Skeletal muscle cell (primary cell): ENCODE data around the gene LDB3.

ENCODE experiments used
- DNase-seq: peaks from one replicate; pipeline ENCODE4 v3.0.0-alpha.2; 2010; ENCODE audit warnings: low read depth
- H3K4me3 ChIP-seq: 2 replicates; pipeline ENCODE4 v1.5.1; 2011; ENCODE audit warnings: low read depth, mild to moderate bottlenecking, control low read depth, low read length, moderate library complexity

LDB3 gene

DNA sequence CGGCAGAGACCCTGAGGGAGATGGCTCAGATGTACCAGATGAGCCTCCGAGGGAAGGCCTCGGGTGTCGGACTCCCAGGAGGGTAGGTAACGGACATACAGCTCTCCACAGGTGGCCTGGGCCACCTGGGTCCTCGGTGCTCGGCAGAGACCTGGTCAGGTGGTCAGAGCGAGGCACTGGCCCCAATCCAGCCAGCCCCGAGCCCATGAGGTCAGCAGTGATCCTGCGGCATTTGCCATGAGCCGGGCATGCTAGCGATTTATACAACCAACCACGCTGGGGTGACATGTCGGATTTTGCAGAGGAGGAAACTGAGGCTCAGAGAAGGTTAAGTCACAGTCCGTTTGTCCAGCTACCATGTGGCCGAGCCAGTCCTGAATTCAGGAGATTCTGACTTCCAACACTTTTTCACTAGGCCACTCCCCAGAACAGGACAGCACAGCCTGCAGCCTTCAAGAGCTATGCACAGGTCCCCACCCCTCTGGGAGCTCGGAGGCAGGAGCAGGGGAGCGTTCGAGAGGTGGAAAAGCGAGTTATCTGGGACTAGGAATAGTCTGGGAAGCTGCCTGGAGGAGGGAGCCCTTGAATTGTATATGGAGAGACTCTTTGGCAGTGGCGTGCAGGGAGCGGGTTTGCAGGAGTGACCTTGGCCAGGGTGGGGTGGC is 13.5 kb downstream of the LDB3 start:
- DNase-seq = no peak
- H3K4me3 ChIP-seq = no peak overlapping the region

DNA sequence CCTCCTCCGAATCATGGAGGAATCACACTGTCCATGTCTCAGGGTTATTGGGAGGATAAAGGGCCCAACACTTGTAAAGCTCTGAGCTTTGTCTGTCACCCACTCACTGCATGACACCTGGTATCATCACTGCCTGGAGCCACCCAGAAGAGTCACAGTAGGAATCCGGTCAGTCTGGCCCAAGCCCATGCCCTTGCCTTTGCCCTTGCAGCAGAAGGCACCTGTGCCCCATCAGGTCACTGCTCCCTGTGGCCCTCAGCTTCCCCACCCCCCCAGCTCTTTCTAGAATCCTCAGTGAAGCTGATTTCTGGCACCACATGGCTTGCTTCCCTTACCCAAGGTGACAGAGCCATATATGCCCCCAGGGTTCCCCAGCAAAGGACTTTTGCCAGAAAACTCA is 14.4 kb downstream of the LDB3 start:
- DNase-seq = no peak

DNA sequence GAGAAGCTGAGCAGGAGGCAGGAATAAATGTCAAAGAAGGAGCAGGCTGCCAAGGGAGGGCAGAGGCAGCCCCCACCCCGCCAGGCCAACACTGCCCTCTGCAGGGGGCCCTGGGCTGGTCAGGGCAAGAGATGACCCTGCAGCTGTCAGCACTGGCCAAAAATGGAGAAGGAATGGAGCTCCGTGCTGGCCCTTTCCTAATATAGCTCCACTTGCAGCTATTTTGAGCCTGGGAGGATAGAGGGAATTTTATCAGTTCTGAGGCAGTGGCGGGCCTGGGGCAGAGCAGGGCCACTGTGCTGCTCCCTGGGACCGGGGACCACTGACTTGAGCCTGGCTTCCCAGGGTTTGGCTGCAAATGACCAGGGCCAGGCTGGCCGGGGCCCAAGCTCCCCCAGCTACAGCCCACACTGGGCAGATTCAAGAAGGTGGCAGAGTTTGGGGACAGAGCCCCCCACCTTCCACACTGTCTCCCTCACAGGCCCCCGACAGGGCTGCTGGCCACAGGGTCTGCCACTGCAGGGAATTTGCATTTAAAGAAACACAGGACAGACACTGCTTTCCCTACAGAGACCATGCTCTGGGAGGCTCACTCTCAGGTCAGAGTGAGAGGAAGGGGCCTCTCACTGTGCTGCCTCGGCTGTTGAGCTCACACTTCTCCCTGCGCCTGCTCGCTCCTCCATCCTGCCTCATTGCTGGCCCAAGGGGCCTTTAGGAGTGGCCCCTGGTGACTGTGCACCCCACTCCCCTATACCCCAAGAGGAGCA is 16.2 kb downstream of the LDB3 start:
- no peak overlapping the region for H3K4me3 ChIP-seq
- no peak for DNase-seq

More for the DNA sequence above, 14.4 kb downstream of the LDB3 start:
- H3K4me3 ChIP-seq = no peak overlapping the region

DNA sequence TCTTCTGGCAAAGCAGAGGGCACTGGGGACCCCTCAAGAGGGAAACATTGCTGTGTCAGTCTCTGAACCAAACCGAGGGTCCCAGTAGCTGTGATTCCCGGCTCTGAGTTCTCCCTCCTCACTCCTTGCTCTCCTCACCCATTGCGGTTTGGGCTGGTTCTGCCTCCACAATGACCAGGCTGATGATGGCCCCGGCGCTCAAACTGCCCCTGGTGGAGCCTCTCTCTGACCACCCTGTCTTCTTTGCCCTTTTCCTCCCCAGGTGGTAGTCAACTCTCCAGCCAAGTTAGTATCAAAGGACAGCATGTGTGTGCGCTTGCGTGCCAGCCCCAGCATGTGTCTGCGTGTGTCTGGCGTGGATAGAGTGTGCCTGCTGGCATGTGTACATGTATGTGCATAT is 17.1 kb downstream of the LDB3 start:
- no peak for DNase-seq
- no peak overlapping the region for H3K4me3 ChIP-seq

DNA sequence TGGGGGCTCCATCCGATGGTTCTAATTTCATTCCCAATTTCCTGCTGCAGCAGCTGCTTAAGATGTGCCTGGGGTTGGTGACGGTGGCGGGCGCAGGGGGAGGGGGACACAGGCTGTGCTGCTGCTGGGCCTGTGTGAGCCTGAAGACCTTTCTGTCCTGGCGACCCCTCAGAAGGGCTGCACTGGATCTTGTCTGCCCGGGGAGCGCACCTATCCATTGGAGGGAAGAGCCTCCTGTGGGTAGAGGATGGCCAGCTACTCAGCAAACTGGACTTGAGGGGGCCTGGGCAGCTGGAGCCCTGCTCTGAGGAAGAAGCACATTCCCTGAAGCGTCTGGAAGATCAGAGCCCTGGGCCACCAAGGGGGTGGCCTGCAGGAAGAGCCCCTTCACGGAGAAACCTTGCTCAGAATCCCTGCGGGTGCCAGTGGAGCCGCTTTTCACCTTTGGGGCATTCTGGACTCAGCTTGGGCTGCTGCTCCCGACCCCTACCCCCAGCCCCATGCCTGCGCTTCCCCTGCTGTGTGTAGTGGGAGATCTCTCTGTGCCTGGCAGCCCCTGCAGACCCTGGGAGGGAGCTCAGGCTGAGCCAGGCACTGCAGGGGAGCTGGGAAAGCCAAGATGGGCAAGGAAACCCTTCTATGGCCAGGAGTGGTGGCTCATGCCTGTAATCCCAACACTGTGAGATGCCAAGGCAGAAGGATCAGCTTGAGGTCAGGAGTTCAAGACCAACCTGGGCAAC is 17.8 kb downstream of the LDB3 start:
- no peak for DNase-seq
- H3K4me3 ChIP-seq = no peak overlapping the region

DNA sequence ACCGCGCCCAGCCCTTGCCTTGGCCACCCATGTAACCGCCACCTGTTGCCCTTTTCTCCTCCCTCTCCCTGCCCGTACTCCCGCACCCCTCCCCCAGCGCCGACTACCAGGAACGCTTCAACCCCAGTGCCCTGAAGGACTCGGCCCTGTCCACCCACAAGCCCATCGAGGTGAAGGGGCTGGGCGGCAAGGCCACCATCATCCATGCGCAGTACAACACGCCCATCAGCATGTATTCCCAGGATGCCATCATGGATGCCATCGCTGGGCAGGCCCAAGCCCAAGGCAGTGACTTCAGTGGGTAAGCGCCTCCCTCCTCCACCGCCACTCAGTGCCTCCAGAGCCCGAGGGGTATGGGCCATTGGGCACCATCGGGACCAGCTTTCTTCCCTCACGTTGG is 18.7 kb downstream of the LDB3 start:
- no peak overlapping the region for H3K4me3 ChIP-seq
- no peak for DNase-seq

DNA sequence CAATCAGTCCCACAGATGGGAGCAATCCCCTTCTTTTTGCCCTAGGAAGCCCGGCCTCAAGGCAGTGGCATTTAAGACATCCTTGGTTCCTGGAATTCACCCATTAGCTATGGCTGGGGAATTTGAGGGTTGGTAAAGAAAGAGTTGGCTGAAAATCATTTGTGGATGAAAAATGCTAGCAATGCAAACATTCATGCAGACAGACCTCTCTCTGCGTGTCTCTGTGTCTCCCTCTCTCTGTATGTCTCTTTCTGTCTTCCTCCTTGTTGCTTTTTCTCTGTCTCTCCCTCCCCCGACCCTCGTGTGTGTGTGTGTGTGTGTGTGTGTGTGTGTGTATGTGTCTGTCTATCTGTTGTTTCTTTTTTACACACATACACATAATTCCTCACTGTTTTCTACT is 19.4 kb downstream of the LDB3 start:
- H3K4me3 ChIP-seq = no peak overlapping the region
- DNase-seq = no peak

DNA sequence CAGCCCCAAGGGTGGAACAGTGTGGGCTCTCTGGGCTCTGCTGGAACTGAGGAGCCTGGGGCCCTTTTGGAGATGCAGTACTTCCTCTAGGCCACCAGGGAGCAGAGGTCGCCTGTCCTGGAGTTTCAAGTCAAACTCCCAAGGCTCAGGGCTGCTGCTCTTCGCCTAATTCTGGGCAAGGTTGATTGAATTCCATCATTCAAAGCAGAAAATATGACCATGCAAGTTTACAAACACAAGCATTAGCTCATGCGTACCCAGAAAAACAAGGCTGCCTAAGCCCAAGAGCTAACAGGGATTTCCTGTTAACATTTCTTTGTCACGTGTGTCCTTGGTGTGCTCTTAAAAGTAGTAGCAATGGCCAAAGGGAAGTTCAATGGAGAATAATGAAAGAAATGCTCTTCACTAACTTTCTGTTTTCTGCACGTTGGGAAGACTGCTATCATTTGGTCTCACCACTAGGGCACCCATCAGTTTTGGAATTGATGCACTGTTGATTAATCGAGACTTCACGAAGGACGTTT is 20.1 kb downstream of the LDB3 start:
- DNase-seq = no peak
- no peak overlapping the region for H3K4me3 ChIP-seq

DNA sequence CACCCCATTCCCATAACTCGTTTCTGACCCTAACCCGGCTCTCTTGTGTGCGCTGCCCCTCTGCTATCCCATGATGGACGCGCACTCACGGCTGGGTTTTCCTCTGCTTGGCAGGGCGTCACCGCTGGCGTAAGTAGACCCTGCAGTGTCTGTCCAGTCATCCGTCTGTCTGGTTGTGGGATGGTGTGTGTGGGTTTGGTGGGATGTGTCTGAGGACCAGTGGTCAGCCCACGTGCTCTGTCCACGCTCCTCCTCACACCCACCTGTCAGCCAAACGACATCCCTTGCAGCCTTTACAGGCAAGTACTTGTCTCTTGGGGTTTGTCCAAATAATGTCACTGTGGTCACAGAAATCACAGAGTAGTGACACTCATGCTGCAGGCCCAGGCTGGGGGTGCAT is 20.8 kb downstream of the LDB3 start:
- DNase-seq = no peak
- H3K4me3 ChIP-seq = no peak overlapping the region

DNA sequence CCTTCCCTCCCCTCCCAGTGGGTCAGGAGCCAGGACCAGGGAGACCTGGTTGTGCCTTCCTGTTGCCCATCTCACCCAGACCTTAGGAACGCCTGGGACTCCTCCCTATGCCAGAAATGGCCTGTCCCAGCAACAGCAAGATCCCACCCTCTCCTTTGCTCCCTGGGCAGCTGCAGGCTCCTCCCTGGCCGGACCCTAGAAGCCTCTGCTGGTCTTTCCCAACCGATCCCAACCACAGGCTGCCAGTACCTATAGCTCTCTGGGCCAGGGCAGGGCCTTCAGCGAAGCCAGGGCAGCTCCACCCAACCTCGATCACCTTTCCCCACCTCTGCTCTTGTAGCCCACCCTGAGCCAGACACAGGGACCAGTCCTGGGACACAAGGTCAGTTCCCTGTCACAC is 21.9 kb downstream of the LDB3 start:
- H3K4me3 ChIP-seq = no peak overlapping the region
- no peak for DNase-seq

DNA sequence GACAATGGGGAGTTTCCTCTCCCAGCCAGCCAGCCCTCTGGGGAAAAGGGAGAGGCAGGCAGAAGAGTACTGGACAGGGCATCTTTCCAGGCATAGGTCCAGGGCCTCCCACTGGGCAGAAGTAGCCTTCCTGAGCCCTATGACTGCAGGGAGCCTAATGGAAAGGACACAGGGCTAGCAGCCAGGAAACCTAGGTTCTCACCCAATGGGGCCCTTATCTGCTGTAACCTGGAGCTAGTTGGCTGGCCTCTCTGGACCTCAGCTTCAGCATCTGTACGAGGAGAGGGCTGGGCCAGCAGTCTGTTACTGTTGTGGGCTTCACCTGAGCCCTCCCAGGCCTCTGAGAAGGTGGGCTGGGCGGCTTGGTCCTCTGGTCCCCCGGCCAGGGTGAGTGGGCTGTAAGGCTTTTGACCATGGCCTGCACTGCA is 22.4 kb downstream of the LDB3 start:
- no peak overlapping the region for H3K4me3 ChIP-seq
- DNase-seq = no peak

DNA sequence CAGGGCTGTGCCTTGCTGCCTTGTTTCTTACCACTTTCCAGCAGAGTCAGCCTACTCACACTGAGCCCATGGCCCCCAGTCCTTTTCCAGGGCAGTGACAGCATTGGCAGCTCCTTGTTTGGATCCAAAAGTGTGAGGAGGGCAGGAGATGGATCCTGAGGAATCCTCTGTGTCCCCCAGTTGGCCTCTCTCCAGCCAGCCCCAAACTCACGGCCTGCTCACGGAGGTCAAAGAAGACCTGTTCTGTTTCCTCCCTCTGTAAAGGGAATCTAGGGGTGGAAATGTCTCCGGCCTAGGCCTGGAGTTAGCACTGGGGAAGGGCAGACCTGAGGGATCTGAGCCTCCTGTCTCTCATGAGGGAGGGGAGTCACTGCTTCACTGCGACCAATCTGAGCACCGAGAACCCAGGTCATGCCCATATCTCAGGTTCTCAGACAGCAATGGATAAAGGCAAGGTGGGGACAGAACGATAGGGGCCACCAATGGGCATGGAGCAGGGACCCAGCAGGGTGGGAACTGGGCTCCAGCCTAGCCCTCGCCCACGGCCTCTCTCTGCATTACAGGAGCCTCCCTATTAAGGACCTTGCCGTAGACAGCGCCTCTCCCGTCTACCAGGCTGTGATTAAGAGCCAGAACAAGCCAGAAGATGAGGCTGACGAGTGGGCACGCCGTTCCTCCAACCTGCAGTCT is 23.2 kb downstream of the LDB3 start:
- H3K4me3 ChIP-seq = no peak overlapping the region
- no peak for DNase-seq

DNA sequence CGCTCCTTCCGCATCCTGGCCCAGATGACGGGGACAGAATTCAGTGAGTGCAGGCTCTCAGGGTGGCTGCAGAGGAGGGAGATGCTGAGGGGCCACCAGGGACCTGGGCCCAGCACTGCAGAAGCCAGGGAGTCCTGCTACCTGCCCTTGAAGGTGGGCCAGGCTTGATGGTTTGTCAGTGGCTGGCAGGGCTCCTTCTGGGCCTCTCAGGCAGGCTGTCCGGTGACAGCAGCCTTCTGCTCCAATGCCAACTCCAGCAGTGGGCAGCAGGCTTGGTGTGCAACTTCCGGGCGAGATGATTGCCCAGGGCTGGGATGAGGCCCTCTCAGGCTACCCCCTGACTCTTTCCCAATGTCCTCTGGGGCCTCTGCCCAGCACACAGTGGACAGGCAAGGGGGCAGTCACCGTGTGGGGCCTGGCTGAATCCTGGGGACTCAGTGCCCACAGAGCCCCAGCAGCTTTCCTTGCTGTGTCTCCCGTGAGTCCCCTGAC is 23.8 kb downstream of the LDB3 start:
- no peak overlapping the region for H3K4me3 ChIP-seq

DNA sequence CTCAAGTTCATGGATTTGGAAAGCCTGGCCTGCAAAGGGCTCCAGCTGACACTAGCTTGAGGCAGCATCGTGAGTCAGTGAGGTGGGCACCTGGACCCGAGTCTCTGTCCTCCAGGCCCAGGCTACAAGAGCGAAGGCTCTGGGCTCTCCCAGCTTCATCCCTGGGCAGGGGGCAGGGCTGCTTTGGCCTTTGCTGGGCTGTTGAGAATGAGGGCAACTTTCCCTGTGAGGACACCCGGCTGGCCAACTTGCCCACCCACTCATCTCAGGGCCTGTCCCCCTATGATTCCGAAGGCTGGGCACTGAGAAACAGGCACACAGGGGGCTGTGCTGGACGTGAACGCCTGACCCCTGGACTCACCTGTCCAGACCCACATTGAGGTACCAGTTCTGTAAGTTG is 24.4 kb downstream of the LDB3 start:
- DNase-seq = no peak
- H3K4me3 ChIP-seq = no peak overlapping the region

More for the DNA sequence above, 23.8 kb downstream of the LDB3 start:
- DNase-seq = no peak

DNA sequence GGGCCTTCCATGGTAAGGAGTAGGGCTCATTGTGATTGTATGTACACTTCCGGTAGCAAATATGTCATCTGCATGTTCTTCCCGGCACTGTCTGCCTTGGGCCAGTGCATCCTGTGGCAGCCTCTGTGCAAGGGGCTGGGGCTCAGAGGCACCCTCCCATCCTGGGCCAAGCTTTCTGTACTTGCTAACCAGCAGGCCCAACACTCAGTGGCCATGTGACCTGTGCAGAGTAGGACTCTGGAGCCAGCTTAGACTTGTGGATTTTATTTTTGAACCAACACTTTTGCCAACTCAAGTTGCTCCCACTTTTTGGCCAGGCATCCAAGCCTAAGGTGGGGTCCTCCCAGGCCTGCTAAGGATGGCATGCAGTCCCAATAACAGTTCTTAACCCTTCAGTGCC is 25.0 kb downstream of the LDB3 start:
- no peak for DNase-seq
- no peak overlapping the region for H3K4me3 ChIP-seq

DNA sequence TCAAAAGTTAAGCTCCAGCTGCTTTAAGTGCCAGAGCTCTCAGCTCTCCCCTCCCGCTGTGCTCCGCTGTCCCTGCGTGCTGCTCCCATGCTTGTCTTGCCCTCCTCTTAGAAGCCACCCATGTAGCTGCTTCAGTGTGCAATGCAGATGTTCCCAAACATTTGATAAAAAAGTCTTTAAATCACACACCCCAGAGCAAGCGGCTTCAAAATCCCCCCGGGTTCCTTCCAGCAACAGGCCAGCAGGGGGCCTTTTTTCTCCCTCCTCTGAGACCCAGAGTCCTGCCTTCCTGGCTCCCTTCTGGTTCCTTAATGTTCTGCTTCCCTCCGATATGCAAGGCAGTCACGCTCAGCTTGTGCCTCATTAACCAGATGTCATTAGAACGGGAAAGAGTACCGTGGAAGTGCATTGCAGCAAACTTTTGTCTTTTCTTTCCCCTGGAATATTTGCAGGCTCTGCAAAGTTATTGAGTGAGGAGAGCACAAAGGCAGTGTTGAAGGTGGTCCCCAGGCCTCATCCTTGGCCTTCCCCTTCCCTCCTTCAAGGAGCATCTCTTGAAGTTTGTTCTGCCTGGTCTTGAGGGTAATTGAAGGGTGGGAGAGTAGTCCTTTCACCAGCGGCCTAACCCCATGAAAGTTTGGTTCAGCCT is 25.5 kb downstream of the LDB3 start:
- no peak for DNase-seq
- H3K4me3 ChIP-seq = no peak overlapping the region

DNA sequence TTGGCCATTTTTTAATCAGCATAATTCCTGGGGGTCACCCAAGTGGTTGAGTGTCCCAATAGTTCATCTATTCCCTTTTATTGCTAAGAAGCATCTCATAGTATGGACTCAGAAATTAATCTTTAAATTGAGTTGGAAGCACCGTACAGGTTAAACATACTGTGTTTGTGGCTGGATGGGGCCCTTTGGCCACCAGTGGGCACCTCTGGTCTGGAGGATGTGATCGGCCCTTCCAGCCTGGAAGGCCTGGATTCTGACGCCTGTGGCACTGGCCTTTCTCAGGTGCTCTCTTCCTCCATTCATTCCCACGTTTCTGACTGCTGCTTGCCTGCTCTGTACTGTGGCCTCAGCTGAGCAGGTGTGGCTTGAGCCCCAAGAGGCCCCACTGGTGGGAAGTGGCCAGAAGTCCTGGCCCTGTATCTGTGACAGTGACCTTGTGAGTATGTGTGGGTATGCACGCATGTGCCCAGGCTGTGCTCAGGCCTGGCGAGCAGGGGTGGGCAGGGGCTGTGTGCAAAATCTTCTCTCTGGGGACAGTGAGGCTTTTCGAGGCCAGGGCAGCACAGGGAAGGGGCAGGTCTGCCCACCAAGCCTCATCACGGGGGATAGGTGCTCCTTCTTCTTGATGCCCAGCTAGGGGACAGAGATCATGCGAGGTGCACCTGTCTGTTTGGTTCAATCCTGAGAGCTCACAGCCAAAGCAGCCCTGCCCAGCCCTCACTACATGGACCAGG is 30.1 kb downstream of the LDB3 start:
- no peak for DNase-seq
- H3K4me3 ChIP-seq = no peak overlapping the region

DNA sequence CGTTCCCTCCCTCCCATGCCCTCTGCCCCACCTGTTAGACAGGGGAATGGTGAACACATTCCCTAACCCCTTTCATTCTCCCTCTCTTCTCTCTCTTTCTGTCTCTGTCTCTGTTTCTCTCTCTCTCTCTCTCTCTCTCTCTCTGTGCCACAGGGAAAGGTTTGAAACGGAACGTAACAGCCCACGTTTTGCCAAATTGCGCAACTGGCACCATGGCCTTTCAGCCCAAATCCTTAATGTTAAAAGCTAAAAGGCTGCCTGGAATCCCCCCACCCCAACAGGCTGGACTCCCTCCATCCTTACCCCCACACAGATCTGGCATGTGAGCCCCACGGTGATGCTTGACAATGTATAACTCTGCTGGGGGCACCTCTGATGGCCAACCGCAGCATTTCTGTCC is 30.8 kb downstream of the LDB3 start:
- DNase-seq = no peak
- H3K4me3 ChIP-seq = no peak overlapping the region

DNA sequence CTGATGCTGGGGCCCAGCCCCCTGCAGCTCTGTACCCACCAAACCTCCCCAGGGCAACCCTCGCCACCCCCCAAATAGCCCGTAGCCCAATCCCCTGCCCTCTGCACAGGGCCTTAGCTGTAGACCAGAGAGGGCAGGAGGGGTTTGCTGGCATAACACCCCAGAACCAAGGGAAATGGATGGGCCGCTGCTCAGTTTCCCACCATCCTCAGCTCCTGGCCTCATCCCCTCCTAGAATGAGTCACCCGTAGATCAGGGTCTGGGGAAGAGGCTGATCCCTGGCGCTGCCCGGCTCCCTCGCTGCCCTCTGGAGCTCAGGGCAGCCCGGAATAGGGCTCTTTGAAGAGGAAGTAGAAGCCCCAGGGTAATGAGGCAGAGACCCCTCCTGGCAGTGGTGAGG is 31.2 kb downstream of the LDB3 start:
- no peak for DNase-seq

More for the DNA sequence above, 31.2 kb downstream of the LDB3 start:
- H3K4me3 ChIP-seq = no peak overlapping the region
